ENCODE results near the gene RBM14.
"Not testable (repeated sequence)": the region's sequence is repeated elsewhere in the genome, so short reads cannot be mapped to it uniquely, and the experiment has no call there.

Gene RBM14

DNA sequence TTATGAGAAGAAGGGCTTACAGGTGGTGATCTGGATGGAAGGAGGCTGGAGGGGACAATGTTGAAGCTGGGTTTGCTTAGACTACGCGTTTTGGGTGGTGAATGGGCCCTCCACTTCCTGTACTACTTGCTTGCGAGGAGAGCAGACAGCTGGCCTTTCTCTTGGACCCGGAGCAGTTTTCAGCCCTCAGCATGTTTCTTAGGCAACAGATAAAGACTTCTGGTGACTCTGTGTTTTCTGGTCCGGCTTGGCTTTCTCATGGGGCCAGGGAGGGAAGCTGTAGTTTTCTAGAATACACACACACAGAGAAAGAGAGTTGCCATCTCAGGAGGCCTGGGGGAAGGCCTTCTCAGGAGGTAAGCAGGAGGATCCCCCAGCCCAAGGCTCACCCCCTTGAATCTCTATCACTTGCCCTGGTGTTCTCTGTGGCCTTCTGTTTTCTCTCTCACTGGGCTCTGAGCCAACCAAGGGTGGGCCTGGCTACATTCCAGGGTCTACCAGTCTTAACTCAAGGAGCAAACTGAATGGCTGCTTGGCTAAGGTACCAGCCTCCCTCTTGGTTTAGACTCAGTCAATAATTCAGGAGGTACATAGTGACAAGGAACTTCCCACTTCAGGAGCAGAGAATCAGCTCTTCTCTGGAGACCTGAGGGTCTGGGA is 21.1 kb upstream of the RBM14 start:
- DNase-seq (ENCODE audit: low read depth): no peak

DNA sequence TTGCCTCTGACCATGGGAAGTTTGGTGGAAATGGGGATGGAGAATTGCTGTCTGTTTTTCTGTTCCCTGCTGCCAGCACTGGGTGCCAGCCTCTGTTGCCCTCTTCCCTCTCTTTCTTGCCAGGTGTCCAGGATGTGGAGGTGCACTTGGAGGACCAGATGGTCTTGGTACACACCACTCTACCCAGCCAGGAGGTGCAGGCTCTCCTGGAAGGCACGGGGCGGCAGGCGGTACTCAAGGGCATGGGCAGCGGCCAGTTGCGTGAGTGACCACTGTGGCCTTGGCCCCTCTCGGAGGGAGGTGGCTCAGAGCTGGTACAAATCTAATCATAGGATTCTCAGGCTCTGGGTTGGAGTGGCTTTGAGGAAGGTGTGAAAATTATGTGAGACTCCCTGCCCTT is 17.4 kb upstream of the RBM14 start:
- DNase-seq (ENCODE audit: low read depth): no peak

DNA sequence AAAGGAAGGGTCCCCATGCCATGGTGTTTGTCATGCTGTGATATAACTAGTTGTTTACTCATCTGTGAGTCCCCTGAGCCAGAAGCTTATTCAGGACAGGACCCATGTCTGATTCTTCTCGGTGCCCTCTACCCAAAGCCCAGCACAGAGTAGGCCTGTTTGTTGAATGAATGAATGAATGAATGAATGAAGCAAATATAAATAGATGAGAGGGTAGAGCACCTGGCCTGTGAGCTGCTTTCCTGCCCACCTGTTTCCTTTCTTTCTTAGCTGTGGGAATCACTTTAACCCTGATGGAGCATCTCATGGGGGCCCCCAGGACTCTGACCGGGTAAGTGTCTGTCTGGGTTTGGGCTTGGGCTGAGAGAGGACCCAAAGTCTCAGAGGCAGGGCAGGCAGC is 16.2 kb upstream of the RBM14 start:
- no peak for DNase-seq (ENCODE audit: low read depth)

DNA sequence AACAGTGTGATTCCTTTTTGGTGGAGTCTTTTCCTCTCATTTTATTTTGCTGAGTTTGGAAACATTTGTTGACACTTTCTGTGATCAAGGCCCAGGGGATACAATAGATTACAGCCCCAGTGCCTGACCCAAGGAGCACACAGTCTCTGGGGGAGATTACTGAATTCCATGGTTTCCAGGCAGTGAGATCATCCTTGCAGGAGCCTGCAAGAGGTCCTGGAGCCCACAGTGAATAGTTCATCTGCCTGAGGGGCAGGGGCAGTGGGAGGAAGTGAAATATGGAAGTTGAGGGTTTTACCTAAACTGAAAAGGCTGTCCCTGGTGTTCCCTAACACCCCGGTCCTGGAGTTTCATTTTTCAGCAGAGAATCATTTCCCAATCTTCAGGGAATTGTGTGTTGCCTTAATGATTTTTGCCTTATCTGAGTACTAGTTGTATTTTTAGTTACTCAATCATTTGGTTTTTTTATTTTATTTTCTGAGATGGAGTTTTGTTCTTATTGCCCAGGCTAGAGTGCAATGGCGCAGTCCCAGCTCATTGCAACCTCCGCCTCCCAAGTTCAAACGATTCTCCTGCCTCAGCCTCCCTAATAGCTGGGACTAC is 15.7 kb upstream of the RBM14 start:
- no peak for DNase-seq (ENCODE audit: low read depth)

DNA sequence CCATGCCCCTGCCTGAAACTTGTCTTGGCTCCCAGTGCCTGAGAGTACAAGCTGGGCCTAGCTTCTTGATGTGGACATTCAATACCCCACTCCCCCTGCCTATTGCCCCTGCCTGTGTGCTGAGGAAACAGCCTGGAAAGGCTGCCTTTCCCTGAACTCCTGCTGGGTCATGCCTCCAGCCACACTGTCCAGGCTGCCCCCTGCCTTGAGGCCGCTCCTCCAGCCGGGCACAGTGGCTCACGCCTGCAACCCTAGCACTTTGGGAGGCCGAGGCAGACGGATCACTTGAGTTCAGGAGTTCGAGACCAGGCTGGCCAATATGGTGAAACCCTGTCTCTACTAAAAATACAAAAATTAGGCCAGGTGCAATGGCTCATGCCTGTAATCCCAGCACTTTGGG is 13.4 kb upstream of the RBM14 start:
- no peak for DNase-seq (ENCODE audit: low read depth)

DNA sequence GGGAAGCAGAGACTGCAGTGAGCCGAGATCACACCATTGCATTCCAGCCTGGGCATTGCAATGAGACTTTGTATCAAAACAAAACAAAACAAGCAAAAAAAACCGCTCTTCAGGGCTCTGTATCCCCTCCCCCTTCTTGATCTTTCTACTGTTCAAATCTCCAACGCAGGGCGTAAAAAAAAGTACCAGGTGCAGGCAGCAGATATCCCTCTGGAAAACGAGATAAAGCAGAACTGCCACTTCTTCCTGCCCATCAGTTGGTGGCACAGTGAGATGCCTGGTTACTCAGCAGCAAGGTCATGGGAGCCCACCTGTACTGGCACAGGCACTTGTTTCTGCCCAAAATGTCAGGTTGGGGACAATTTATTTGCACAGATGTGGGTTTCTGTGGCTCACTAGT is 12.3 kb upstream of the RBM14 start:
- DNase-seq (ENCODE audit: low read depth): no peak

DNA sequence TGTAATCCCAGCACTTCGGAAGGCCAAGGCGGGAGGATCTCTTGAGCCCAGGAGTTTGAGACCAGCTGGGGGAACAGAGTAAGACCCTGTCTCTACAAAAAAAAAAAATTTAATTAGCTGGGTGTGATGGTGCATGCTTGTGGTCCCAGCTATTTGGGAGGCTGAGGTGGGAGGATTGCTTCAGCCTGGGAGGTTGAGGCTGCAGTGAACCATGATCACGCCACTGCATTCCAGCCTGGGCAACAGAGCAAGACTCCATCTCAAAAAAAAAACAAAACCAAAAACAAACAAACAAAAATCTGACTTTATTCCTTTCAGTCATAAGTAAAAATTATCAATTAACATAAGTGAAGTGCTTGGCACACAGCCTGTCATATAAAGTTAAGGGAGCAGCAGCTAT is 9.8 kb upstream of the RBM14 start:
- not testable (repeated sequence) for DNase-seq (ENCODE audit: low read depth)

DNA sequence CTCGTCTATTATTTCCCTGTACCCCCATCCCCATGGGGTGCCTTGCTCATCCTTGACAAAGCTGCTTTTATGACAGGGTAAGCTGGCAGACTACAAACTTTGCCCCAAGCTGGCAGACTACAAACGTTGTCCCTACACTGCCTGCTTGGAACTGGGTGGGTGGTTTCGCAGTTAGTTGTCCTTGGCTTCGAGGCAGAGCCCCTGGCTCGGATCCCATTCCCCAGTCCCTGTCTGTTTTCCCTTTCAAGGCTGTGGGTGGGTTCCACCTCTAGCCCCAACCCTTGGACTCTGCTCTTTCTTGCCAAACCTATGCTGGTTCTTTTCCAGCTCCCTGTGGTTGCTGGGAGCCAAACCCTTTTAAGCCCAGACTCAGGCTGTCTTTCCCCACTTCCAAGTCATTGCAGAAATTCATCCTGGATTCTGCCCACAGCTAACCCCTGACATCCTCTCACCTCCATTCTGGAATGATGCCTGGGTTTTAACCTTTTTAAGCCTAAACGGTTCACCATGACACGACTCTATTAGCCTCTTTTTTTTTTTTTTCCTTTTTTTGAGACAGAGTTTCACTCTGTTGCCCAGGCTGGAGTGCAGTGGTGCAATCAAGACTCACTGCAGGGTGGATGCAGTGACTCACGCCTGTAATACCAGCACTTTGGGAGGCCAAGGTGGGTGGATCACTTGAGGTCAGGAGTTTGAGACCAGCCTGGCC is 9.2 kb upstream of the RBM14 start:
- no peak for DNase-seq (ENCODE audit: low read depth)

DNA sequence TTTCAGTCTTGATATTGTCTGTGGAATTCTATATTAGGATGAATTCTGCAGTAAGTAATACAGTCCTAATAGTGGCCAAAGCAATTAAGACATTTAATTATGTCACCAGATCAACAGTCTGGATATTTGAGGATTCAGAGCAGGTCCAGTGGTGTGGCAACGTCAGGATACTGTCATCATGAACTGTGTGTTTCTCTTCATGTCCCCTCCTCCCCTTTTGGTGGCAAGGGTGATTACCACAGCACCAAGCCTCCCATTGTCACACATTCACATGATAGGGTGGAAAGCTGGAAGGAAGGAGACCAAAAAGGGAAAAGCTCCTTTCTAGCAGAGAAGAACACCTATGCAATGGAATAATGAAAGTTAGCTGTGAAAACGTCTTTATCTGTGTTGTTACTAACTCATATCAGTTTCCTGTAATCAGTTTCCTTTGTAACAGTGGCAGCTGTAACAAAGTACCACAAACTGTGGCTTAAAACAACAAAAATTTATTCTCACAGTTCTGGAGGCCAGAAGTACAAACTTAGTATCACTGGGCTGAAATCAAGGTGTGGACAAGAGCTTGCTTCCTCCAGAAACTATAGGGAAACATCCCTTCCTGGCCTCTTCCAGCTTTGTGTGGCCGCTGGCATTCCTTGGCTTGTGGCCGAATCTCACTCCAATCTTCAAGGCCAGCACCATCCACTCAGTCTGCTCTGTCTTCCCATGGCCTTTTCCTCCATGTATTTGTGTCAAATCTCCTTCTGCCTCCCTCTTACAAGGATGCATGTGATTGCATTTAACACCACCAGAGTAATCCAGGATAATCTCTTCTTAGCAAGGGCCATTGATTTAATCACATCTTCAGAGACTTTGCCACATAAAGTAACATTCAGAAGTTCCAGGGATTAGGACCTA is 6.5 kb upstream of the RBM14 start:
- no peak for DNase-seq (ENCODE audit: low read depth)

DNA sequence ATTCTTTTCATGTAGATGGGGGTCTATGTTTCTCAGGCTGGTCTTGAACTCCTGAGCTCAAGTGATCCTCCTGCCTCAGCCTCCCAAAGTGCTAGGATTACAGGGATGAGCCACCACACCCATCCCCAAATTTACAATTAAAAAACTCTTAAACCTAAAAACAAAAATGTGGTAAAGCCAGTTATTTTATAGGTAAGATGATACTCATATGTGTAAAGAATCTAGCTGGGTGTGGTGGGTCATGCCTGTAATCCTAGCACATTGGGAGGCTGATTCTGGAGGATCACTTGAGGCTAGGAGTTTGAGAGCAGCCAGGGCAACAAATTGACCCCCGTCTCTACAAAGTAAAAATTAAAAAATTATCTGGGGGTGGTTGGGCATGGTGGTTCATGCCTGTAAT is 4.0 kb upstream of the RBM14 start:
- DNase-seq (ENCODE audit: low read depth): no peak

DNA sequence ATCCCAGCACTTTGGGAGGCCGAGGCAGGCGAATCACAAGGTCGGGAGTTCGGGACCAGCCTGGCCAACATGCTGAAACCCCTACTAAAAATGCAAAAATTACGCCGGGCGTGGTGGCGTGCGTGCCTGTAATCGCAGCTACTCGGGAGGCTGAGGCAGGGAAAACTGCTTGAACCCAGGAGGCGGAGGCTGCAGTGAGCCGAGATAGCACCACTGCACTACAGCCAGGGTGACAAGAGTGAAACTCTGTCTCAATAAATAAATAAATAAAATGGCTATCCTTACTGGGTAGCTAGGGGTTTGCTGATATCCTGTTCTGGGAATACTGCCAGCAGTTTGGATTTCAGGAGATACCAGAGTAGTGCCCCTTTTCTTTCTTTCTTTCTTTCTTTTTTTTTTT is 2.4 kb upstream of the RBM14 start:
- no peak for DNase-seq (ENCODE audit: low read depth)

DNA sequence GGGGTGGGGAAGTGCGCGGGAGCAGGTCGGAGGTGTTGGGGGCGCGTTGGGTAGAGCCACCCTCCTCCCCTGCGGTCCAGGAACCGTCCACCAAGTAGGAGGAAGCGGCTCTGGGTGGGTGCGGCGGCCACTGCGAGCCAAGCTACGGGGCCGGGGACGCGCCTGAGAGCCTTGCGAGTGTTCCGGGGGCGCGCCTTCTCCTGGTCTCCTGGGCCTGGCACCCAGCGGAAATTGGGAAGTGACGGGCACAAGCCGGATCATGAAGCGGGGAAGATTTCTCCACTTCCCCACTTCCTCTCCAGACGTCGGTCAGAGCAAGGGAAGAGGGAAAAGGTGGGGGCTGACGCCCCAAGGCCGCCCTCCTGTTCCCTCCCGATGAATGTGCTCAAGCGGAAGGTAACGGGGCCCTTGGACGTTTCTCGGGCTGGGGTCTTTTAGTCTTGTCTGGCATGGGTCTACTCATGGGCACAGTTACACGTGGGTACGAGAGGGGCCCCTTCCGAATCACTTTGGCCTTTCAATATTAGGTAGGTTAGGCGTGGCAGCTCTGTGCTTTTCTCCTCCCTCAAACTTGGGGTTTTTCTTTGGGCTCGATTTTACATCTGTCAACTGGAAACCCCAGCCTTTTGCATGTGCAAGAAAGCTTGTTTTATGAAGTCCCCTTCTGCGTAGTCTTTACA is 865 bp downstream of the RBM14 start:
- DNase-seq (ENCODE audit: low read depth): no peak

DNA sequence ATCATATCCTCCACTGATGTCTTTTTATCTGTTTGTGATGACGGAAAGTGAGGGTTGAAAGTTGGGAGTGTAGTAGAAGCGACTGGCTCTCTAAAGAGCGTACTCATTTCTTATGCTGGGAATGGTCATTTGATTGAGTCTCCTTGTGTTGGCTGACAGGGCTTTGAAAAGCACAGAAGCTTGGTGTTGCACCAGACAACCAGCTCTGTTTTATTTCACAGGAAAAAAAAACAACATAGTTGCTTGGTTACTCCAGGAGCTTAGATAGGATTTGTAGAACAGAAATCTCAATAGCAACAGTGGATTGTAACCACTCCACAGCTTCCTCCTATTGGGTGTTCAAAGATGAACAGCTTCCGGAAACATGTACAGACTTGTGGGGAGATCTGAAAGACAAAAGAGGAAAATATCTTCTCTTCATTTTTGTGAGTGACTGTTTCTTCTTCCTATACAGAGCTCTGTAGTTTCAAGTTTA is 2.7 kb downstream of the RBM14 start:
- no peak for DNase-seq (ENCODE audit: low read depth)

DNA sequence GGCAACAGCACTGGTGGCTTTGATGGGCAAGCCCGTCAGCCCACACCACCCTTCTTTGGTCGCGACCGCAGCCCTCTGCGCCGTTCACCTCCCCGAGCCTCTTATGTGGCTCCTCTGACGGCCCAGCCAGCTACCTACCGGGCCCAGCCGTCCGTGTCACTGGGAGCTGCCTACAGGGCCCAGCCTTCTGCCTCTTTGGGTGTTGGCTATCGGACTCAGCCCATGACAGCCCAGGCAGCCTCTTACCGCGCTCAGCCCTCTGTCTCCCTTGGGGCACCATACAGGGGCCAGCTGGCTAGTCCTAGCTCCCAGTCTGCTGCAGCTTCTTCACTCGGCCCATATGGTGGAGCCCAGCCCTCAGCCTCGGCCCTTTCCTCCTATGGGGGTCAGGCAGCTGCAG is 8.0 kb downstream of the RBM14 start:
- DNase-seq (ENCODE audit: low read depth): no peak

DNA sequence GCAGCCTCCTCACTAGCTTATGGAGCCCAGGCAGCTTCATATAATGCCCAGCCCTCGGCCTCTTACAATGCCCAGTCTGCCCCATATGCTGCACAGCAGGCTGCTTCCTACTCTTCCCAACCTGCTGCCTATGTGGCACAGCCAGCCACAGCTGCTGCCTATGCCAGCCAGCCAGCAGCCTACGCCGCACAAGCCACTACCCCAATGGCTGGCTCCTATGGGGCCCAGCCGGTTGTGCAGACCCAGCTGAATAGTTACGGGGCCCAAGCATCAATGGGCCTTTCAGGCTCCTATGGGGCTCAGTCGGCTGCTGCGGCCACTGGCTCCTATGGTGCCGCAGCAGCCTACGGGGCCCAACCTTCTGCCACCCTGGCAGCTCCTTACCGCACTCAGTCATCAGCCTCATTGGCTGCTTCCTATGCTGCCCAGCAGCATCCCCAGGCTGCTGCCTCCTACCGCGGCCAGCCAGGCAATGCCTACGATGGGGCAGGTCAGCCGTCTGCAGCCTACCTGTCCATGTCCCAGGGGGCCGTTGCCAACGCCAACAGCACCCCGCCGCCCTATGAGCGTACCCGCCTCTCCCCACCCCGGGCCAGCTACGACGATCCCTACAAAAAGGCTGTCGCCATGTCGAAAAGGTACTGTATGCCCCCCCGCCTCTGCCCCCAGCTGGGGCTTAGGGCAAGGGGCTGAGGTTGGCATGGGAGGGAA is 8.8 kb downstream of the RBM14 start:
- no peak for DNase-seq (ENCODE audit: low read depth)

DNA sequence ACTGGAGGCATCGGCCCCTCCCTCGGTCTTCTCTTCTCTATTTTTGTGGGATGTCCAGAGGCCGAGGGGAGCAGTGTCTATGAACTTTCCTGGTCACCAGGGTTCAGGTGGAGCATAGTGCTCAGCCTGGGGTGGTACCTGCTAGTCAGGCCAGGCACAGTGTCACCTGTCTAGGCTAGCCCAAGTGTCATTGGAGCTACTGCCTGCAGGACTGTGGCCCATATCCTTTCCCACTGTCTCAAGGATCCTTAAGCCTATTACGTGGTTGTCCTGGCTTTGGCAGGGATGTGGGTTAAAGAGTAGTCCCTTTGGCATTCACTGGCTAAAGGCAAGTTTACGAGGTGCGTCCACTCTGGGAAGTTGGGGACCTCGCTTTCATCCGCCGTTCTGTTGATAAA is 9.3 kb downstream of the RBM14 start:
- no peak for DNase-seq (ENCODE audit: low read depth)

DNA sequence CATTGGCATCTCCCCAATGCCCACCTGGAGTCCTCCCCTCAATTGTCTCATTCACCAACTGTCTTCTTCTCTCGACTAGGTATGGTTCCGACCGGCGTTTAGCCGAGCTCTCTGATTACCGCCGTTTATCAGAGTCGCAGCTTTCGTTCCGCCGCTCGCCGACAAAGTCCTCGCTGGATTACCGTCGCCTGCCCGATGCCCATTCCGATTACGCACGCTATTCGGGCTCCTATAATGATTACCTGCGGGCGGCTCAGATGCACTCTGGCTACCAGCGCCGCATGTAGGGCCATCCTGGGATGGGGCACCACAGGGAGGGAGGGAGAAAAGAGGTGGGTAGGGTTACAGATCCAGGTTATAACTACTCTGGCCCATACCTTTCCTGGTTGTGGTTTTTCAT is 10.0 kb downstream of the RBM14 start:
- DNase-seq (ENCODE audit: low read depth): no peak

DNA sequence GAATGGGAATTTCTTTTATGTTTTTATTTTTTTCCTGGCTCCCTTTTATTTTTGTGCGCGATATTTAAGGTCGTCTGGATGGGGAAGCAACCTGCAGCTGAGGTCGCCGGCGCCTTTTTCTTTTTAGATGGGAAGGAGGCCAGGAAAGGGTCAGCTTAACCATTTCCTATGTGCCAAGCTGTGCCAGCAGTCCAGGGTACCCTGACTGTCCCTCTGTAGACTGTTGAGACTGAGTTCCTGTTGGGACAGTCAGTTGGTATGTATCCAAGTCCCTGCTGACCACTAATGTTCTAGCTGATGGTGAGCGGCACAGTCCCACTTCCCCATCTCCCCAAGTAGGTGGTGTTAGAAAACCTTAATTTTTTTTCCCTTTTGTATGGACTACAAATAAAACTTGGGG is 10.5 kb downstream of the RBM14 start:
- no peak for DNase-seq (ENCODE audit: low read depth)

DNA sequence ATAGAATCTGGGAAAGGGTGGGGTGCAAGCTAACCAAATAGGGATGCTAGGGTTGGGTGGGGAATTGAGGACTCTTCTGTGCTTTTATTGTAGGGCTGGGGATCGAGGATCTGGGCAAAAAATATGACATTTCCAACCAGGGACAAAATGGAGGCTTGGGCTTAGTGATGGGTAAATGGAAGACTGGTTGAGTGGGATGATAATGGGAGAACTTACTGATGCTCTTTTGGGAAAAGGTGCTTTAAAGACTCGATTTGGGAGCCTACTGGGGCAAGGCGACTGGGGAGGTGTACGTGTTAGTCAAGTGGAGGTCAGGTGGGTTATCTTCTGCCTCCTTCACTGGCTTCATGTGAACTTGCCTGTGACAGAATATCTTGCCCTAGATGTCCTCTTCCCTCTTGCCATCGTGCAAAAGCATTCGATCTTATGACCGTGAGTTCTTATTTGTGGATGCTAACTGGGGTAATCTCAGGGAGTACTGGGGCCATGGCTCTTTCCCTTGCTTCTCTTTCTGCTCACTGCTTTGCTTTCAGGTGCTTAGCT is 11.7 kb downstream of the RBM14 start:
- no peak for DNase-seq (ENCODE audit: low read depth)

DNA sequence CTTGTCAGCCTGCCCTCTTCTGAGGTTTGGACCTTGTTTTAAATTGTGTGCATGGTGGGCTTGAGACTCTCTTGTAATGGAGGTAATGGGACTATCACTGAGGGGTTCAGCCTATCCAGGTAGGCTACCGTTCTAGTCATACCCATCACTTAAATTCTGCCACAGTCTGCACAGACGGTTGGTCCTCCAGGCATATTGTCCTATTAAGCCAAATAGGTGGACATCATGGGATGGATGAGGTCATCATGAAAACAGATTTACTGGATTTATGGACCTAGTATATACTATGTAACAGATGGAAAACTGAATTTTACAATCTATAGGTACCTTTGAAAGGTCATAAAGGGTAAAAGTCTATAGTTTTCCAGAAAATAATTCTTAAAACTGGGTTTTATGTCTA is 12.9 kb downstream of the RBM14 start:
- no peak for DNase-seq (ENCODE audit: low read depth)

DNA sequence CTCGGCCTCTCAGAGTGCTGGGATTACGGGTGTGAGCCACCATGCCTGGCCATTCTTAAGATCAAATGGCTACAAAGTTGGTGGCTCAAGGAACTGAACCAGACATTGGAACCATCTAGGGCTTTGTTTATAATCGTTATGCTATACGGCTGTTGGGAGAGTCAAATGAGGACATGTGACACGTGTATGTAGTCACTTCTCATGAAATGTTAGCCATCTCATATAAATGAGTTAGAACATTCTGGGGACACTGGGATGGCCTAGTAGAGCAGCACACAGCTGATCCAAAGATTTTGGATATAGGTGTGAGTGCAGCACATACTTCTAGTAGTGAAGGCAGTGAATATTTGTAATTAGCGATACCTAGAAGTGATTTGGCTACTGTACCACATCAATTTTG is 15.5 kb downstream of the RBM14 start:
- no peak for DNase-seq (ENCODE audit: low read depth)
